ENCODE measurements around the gene TROAP.
A peak's percentile ranks its signal among the peaks of the same experiment; 100 is the strongest.

TROAP gene

GRCh38 chr12:49334226-49334625 lies 11.2 kb downstream of the TROAP start (continued):
- TF ChIP-seq ZSCAN4 (tag by site-specific recombination; IDR thresholded peaks at IDR 0.05) = no peak
- no peak for TF ChIP-seq ZNF529 (tag by site-specific recombination; IDR thresholded peaks at IDR 0.05; ENCODE audit: insufficient replicate concordance)
- no peak for TF ChIP-seq ZNF580 (tag by site-specific recombination; IDR thresholded peaks at IDR 0.05)
- TF ChIP-seq GLI2 (tag by site-specific recombination; IDR thresholded peaks at IDR 0.05; ENCODE audit: borderline replicate concordance, low read depth) = no peak
- TF ChIP-seq BCL6B (tag by site-specific recombination; IDR thresholded peaks at IDR 0.05) = no peak
- no peak for TF ChIP-seq HOXD13 (CRISPR knock-in tag; IDR thresholded peaks at IDR 0.05; ENCODE audit: borderline replicate concordance)
- TF ChIP-seq ZNF10 (tag by site-specific recombination; IDR thresholded peaks at IDR 0.05) = no peak
- TF ChIP-seq ZNF155 (tag by site-specific recombination; IDR thresholded peaks at IDR 0.05) = no peak
- no peak for TF ChIP-seq KLF7 (tag by site-specific recombination; IDR thresholded peaks at IDR 0.05; ENCODE audit: borderline replicate concordance)
- no peak for TF ChIP-seq ZNF248 (tag by site-specific recombination; IDR thresholded peaks at IDR 0.05)
- no peak for TF ChIP-seq ZNF830 (tag by site-specific recombination; IDR thresholded peaks at IDR 0.05; ENCODE audit: low read depth)
- no peak for TF ChIP-seq ZNF121 (tag by site-specific recombination; IDR thresholded peaks at IDR 0.05)
- TF ChIP-seq ZNF610 (tag by site-specific recombination; IDR thresholded peaks at IDR 0.05; ENCODE audit: borderline replicate concordance) = no peak

- ChIA-PET CTCF (interaction anchor here (0.6 to 11.4 kb wide), 9 partner anchors 9 to 255 kb away, joined by 3 to 185 read pairs (median 9); partner anchors contain the start of genes DNAJC22 and PRPH), POLR2A (interaction anchor here (1.0 to 8.2 kb wide), 3 partner anchors 9 to 37 kb away, joined by 3 to 82 read pairs (median 3); partner anchors contain the start of gene TROAP)
- Histone ChIP-seq H3K36me3 (ENCODE audit: control insufficient read depth in 2 of 2, insufficient read depth in 1 of 2, low read length in 2 of 2) (peaks cover 3 to 27% of the 10 kb centered on the region in 2 experiments; a peak in 1 of 3 replicates), H3K9me3 (ENCODE audit: control insufficient read depth, insufficient read depth, low read depth, low read length) (no peaks in the 10 kb centered on the region), H3K27ac (ENCODE audit: extremely low read depth, low read depth, low read length) (no peak overlapping the region), H3K4me3 (ENCODE audit: low read depth, low read length) (no peak overlapping the region), H3K4me1 (ENCODE audit: control insufficient read depth, insufficient read depth, low read length) (peaks cover 14% of the 10 kb centered on the region; the same call in 1 of the 2 replicates)
- no peak for TF ChIP-seq ZNF843 (tag by site-specific recombination; IDR thresholded peaks at IDR 0.05)
- no peak for TF ChIP-seq ZNF274 (IDR thresholded peaks at IDR 0.05; ENCODE audit: low read length)
- no peak for TF ChIP-seq ZNF274 (tag by site-specific recombination; IDR thresholded peaks at IDR 0.05; ENCODE audit: borderline replicate concordance)
- 0 out of 2 replicates have a peak, but pooled peaks have one; percentile 15 for TF ChIP-seq PRDM1 (tag by site-specific recombination; IDR thresholded peaks at IDR 0.05)
- TF ChIP-seq BCL6B (tag by site-specific recombination; IDR thresholded peaks at IDR 0.05) = no peak
- no peak for TF ChIP-seq ZNF707 (tag by site-specific recombination; IDR thresholded peaks at IDR 0.05)
Measured at GRCh38 chr12:49334681-49335080, 11.6 kb downstream of the TROAP start.

All from HEK293 (cell line).